IPS DF 19.7 (cell line): ENCODE data around the gene NPAS3.

ENCODE experiments used
- DNase-seq: peaks from one replicate; pipeline ENCODE4 v3.0.0-alpha.2; 2013; ENCODE audit warnings: low read depth, low spot score

Gene NPAS3

DNA sequence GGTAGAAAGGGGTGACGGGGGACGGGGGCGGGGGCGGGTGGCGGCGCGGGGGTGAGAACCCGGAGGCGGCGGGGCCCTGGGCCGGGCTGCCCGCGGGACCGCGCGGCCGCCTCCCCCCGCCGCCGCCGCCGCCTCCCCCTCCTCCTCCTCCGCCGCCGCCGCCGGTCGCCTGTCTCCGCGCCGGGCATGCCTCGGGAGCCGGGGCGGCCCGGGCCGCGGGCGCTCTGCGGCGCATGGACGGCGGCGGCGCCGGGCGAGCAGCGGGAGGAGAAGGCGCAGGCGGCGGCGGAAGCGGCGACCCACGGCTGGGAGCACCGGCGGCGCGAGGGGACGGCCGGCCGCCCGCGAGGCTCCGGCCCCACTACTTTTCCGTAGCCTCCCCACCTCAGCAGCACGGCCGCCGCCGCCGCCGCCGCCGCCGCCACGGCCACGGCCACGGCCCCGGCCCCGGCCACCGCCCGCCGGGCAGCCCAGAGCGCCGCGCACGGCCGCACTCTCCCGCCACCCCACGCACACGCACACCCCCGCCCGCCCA lies at the start of gene NPAS3:
Gene NPAS3 (plus strand): TSS at position 161 of the 535 bp plus-strand sequence.
- no peak for DNase-seq

DNA sequence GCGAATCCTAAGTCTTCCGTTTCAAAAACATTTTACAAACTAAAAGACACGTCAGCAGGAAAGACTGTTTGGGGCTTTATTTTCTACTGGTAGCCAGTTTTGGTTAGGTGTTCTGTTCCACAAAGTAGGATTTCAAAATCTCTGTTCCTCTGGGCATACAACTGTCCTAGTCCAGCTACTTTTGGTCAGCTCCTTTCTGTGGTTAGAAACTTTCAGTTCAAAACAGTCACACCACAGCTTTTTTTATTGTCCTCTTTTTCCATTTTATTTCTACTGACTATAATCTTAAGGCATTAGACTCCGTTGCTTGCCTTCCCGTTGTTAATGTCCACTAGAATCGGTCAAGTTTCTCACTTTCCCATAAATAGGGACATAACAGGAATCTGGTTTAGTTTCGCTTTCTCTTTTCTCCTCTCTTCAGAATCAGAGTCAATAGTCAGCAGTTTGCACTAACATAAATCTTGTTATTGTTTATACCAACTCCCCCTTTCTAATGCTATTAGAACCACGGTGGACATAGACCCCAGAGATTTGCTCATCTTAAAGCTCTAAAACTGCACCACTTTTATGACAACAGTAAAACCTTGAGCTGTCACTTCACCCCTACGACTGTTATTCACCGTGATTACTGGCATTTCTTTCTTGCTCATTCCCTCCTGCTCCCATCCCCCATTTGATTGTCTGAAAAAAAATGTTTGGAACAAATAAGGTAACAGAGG lies 41.5 kb upstream of the NPAS3 start:
- no peak for DNase-seq

DNA sequence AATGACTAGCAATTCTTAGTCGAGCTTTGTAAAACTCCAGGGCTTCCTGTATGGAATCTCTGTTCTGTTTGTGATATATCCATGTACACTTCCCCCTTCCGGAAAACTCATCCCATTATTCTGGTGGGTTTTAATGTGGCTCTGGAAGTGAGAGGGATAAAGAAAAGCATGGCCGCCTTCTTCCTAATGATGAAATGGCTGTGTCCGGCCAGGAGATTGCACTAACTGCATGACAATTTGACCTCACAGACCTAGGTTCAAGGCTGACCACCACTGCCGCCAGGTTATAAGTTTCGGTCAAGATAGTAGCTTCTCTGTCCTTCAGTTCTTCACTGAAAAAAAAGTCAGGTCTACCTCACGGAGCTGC lies 41.0 kb upstream of the NPAS3 start:
- DNase-seq: no peak

DNA sequence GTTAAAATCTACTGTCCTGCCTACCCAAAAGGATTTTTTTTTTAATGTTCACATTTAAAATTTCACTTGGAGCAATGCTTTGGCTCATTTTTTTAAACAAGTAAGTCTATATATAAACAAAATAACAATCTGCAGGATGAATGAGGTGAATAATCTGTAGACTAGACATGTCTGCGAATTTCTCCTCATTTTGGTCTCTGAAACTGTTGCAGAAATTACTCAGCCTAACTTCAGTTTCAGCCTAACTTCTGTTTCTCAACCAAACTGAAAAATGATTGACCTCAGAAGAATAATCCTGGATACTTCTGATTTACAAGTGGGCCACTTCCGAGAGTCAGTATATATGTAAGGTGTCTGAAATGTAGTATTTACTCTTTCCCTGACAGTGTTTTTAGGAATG lies 39.8 kb upstream of the NPAS3 start:
- no peak for DNase-seq

DNA sequence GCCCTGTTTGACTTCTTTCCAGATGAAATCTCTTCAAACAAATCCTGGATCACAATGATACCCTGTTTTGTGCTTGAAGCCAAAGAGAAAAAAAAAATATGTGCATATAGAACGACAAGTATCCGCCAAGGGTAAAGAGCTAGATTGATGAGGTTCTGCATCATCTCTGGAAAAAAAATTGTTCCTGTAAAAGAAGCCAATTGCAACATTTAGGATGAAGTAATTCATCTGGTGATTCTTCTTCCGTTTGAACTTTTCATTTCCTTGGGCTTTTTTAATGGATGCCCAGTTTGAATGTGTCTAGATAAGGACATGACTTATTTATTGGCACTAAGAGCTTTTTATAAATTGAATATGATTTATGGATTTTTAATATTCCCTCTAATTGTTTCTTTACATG lies 38.1 kb upstream of the NPAS3 start:
- no peak for DNase-seq

DNA sequence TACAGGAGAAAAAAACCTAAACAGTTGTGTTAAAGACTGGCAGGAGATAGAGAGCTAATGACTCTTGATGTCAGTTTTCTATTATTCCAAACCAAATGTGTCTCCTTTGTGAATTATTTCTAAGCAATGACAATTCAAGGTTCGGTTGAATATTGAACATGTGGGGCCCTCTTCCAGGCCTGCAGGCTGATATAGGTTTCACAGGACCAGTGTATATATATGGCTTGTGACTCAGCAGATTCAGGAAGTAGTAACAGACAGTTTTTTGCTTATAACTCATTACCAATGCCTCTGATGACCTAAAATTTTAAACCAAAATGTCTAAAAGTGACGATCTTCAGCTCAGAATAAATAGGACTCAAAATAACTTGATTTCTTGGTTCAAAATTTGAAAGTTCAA lies 33.7 kb upstream of the NPAS3 start:
- no peak for DNase-seq

DNA sequence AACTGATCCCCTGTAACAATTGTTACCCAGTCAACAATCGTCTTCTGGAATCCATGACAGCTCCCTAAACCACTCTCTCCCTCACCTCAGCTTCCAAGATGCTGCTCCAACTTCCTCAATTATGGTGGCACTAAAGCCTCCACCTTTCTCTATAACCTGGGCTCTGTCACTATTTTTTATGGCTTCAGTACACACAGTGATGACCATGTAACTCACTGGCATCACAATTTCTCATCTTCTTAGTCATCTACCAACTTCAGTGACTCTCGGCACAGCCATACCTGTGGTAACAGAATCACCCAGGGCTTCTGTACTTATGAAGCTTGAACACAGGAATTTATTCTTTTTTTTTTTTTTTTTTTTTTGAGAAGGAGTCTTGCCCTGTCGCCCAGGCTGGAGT lies 32.0 kb upstream of the NPAS3 start:
- DNase-seq: no peak

DNA sequence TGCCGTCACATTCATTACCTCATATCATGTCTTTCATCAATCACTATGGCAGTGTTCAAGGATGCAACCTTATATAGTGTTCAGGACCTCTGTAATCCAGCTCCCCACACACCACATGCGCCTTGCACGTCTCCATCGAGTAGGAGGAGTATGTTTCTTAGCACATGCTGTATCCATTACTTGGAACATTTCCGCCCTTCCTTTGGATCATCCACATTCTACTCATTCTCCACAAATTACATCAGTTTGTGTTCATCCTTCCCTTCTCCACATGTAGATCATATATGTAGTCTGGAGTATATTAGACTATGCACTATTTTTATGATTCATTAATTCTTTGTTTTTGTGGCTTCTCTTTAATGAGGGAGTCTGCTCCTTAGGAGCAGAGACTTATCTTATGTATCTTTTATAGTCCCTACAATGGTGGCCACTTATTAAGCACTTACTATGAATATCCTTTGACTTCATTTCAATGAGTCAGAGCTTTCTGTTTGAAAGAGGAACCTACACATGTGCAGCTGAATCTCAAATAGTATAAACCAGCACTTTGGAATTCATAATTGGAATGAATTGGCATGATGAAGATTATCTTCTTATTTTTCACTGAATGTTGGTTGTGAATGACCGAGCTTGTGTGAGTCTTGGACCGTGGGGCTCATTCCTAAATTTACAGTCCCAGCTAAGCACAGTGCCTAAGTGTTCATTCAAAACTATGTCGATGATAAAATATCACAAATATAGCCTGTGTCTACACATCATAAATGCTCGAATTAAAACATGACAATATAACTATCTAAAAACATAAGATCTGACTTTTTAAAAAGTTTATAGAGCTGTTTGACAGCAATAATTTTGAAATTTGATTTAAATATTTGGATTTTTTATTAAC lies 30.2 kb upstream of the NPAS3 start:
- no peak for DNase-seq

DNA sequence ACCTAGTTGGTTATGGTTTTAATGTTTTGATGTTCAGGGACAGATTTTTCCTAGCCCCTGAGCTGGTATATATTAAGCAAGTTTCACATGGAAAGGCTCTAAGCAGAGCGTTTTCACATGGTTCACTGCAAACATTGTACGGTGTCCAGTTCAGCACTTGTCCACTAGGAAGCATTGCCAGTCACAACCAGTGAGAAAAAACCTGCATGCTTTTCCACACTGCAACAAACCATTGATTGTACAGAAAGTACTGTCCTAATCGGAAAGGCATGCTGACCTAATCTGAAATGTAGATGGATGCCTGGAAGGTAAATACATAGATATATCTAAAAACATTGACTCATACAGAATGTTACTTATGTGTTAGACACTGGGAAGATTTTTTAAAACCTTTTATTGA lies 25.0 kb upstream of the NPAS3 start:
- no peak for DNase-seq

DNA sequence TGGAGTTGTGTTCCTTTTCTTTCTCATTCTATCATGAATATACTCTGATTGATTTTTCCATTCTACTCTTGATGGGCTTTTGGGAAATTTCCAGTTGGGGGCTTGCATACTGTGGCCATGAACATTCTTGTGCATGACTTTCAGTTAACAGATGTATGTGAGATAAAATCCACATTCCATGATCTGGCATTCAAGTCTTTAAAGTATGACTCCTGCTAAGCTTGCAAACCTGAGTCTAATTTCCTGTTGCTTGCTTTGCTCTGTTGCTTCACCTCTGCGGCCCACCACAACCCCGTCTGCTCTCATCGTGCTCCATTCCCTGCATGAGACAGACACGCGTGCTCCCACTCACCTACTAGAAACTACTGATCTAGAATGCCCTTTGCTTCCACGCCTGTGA lies 24.3 kb upstream of the NPAS3 start:
- no peak for DNase-seq

DNA sequence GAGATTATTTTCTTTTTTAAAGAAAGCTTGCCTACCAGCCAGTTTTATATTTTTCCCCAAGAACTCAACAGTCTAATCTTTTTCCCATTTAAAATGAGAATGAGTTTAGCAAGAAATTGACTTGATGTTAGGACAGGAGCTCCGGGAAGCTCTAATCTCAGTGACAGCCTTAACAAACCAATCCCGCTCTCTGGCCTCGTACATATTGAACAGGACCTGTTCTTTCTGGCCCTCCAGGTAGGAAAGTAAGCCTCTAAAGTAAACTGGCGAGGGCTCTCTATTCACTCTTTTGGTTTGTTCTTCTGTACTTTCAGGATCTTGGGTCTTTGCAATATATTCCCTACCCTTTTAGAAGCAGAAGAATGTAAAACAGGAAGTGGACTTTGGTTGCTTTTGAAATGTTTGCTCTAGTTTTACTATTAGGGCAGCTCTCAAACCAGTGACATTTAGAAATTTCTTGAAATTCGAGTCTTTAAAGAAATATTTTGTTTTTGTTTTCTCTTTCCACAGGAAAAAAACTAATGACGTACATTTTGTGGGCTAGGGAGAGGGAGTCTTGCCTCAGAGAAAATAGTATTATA lies 17.9 kb upstream of the NPAS3 start:
- DNase-seq: no peak

DNA sequence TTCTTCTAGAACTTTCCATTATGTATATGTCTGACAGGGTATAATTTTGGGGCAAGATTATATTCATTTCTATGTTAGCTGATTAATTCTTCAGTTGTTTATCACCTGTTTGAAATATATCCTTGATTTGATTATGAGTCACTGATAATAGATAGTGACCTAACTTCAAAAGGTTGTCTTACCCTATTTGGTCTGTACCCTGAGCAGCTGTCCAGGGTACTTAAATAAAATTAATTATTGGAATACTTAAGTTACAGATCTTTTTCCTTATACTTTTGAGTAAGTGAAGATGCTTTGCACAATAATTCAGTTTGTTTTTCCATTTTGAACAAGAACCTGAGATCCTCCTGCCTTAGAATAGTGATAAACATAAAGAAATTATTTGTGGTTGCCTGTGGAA lies 13.2 kb upstream of the NPAS3 start:
- DNase-seq: no peak

DNA sequence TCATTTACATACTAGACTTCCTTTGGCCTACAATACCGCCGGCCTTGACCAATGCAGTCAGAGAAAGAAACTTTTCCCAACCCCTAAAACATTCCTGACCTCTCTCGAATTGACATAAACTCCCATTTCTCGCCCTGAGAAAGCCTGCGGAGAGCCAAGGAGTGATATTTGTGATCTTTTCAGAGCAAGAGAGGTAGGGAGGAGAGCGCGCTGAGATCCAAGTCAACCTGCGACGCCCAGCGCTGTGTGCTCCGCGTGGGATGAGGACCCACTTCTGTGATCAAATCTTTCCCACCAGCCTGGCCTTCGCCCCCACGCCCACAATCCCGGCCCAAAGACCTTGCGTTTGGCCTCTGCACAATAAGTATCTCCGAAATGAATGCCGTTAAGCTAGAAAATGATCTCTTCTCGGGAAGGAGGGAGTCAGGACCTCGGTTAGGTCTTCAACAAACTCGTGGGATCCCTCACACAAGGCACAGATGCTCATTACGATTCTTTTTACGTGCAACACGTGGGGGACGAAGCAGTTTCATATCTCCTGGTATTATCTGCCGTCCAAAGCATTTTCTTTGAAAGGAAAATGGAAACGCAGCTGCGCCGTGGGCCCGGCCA lies 6.3 kb upstream of the NPAS3 start:
- DNase-seq: no peak

DNA sequence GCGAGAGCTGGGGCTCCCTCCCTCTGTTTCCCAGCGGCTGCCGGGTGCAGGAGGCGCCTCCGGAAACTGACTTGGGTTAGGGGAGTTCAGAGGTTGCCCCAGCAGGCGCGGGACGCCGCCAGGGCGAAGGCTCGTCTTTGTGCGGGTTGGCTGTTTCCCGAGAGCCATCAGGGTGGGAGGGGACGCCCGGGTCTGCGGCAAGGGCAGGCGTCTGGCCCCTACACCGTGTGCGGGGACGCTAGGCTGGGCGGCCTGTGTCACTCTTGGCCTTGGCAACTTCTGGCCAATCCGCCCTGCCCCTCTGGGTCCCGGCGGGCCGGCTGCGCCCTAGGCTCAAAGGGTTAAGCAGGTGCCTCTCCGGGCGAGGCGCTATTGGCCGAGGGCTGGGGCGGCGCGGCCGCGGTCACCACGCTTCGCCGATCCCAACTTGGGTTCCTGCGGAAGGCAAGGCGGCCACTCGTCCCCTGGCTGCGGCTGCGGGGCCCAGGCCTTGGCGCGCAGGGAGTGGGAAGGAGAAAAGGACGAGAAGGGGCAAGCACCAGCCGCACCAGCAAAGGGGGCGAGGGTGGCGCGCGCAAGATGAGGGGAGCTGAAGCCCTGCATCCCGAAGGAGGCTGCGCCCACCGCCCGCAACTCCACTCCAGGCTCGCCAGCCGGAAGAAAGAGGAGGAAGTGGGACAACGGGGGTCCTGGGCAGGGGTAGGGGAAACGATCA lies 5.6 kb upstream of the NPAS3 start:
- DNase-seq: no peak

DNA sequence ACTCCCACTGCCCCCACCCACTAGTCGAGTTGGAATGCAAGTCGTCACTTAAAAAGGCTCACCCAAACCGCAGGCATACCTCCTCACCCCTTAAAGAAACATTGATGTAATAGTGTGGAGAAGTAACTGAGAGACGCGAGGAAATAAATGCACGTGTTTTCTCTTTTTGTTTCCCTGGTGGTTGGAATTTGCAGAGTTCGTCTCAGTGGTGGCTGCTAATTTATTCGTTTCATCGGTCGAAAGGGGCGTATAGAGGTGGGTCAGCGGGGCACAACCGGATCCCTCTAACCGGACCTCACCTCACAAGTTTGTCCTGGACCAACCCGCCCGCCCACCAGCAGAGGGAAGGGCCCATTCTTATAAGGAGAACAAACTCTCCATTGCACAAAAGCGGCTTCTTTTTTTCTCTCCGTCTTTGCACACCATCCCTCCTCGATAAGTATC lies 5.0 kb upstream of the NPAS3 start:
- no peak for DNase-seq

DNA sequence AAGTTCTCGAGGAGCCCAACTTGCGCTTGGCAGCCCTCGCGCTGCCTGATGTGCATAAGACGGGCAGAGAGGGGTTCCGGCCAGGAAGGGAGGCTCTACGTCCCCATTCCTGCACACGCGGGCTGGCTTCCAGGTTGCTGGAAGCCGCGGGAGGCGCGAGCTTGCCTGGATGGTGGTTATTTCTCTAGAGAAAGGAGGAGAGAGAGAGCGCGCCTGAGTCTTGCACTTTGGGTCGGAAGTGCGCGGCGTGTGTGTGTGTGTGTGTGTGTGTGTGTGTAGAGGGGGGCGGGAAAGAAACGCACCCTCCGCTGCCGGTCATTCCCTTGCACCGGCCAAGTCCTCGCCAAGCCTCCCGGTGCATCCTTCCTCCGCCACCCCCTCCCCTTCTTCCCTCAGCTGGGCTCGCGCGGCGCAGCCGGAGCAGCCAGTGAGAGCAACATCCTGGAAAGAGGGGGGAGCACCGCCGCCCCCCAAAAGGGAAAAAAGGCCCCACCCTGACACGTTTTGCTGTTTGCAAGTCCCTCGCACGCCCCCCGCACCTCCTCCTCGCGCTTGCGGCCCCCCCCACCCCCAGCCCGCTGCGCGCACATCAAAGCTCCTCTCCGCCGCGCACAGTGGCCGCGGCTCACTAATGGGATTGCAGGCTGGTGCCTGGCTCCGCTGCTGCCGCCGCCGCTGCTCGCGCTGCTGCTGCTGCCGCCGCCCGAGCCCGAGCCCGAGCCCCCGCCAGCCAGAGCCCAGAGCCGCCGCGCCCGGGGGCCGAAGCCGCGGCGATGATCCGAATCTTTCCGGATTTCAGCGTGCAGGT lies 4.4 kb upstream of the NPAS3 start:
- no peak for DNase-seq

DNA sequence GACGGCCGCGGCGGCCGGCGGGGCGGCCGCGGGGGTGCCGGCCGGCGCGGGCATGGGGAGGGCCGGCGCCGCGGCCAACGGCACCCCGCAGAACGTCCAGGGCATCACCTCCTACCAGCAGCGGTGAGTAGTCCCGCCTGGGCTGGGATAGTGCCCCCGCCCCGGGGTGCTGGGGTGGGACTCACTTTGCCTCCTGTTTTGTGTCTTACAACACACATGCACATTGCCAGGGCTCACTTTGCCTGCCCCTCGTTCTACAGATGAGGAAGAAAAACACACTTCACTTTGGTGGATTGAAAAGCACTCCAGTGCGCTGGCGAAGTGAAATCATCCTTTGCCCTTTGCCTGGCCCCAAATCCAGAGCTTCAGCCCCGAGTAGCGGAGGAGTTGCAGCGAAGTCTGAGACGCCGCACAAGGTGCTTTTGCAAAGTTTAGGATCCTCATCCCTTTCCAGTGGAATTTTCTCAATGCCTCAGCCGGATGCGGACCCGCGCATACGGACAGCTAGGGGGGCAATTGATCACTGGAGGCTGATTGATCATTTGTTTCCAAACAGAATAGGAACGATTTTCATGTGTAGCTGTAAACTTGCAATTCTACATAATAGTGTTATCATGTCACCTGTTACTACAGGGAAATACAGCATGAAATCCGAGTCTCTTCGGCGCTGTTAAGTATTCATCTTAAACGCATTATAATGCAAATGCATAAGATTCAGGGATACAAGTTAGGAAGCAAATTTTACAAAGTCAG lies 3.6 kb upstream of the NPAS3 start:
- DNase-seq: no peak

DNA sequence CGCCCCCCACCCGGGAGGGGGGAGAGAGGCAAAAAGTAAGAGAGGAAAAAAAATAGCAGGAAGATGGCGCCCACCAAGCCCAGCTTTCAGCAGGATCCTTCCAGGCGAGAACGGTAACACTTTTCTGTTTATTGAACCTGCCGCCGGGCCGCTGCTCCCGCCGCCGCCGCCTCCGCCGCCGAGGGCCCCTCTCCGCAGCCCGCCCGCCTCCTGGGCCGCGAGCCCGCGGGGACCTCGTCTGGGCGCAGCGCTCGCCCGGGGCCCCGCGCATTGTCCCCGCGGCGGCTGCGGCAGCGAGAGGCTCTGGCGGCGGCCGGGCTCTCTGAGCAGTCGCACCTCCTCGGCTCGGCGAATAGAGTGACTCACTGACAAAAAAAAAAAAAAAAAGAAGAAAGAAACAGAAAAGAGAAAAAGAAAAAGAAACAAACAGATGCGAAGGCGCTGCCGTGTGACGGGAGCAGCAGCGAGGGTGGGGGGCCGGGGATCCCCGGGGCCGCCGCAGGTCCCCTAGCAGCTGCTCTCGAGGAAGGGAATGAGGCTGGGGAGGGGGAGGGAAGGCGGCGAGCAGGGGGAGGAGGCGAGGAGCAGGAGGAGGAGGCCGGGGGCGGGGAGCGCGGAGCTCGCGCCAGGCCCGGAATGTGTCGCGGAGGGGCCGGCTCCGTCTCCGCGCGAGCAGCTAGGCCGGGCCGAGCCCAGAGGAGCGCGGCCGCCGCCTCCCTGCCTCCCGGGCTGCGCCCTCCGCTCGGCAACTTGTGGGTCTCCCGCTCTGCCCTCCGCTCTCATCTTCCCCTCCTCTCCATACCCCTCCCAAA lies 781 bp downstream of the NPAS3 start:
- DNase-seq: no peak

DNA sequence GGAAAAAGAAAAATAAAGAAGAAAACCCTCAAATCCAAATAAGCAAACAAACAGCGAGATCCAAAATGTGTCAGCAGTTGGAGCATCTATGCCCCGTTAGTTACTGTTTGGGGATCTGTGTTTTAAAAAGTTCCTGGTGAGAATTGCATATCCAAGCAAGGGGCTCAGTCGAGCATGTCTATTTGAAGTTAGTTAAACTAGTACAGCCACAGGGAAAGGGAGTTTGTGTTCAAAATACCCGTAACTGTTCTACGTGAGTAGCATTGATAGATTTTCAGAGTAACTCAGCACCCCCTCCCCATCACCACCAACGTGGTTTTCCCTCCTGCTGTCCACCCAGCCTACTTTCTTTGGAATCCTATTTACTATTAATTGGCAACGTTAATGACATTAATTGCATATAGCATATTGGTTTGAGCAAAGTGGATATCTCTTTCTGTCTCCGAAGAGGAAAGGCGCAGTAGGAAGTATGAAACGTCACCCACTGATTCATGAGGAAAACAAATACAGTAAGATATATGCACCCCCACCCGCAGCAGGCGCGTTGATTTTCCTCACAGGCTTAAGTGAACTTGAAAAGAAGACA lies 1.5 kb downstream of the NPAS3 start:
- no peak for DNase-seq
